Occipital lobe (tissue), 2 donors: ENCODE results near the gene SLC6A20. TPM values are rescaled to one million over a fixed set of nuclear protein-coding genes. Genes with fewer than 3 reads are reported as not detected.

Experiments
- DNase-seq: peaks from one replicate; lab custom pipeline; 2025; lab: John Stamatoyannopoulos, UW
- total RNA-seq: library from RNA; depleted of rRNA; stranded (reverse); fragments of >200 nt; gene quantifications from one replicate; pipeline ENCODE4 v1.2.3, GENCODE V29; 2014

The SLC6A20 gene
- total RNA-seq: 2.7 TPM

- no peak for DNase-seq
Measured at GRCh38 chr3:45795882-45796765, at the start of gene SLC6A20. Gene SLC6A20 (minus strand): TSS chr3:45796536. CDS start chr3:45796419, 117 bp downstream.

- DNase-seq: no peak
Measured at GRCh38 chr3:45844616-45845015, 48.3 kb upstream of the SLC6A20 start.

GRCh38 chr3:45842851-45843625, 46.7 kb upstream of the SLC6A20 start:
- DNase-seq: no peak

- peak; percentile 83 for DNase-seq
Measured at GRCh38 chr3:45841757-45842491, 45.6 kb upstream of the SLC6A20 start, which contains the start of gene LZTFL1. Gene LZTFL1 (minus strand): TSS chr3:45842119. CDS start chr3:45841991, 128 bp downstream.

- no peak for DNase-seq
Measured at GRCh38 chr3:45841420-45841756, 45.1 kb upstream of the SLC6A20 start.

- no peak for DNase-seq
Measured at GRCh38 chr3:45838466-45838865, 42.1 kb upstream of the SLC6A20 start.

GRCh38 chr3:45832699-45833098, 36.4 kb upstream of the SLC6A20 start:
- no peak for DNase-seq

- no peak for DNase-seq
Measured at GRCh38 chr3:45830121-45830520, 33.8 kb upstream of the SLC6A20 start.

GRCh38 chr3:45826908-45827307, 30.6 kb upstream of the SLC6A20 start:
- DNase-seq: no peak

- DNase-seq: no peak
Measured at GRCh38 chr3:45826321-45826720, 30.0 kb upstream of the SLC6A20 start.

GRCh38 chr3:45821127-45821526, 24.8 kb upstream of the SLC6A20 start:
- DNase-seq: no peak

GRCh38 chr3:45819543-45819942, 23.2 kb upstream of the SLC6A20 start:
- no peak for DNase-seq

GRCh38 chr3:45817831-45818522, 21.6 kb upstream of the SLC6A20 start:
- DNase-seq: peak; percentile 18

- peak; percentile 10 for DNase-seq
Measured at GRCh38 chr3:45816544-45816943, 20.2 kb upstream of the SLC6A20 start.

GRCh38 chr3:45814322-45814721, 18.0 kb upstream of the SLC6A20 start:
- DNase-seq: no peak

- DNase-seq: no peak
Measured at GRCh38 chr3:45807681-45808540, 11.6 kb upstream of the SLC6A20 start.

- DNase-seq: no peak
Measured at GRCh38 chr3:45807133-45807532, 10.8 kb upstream of the SLC6A20 start.

GRCh38 chr3:45806072-45806471, 9.7 kb upstream of the SLC6A20 start:
- no peak for DNase-seq

- no peak for DNase-seq
Measured at GRCh38 chr3:45803252-45803935, 7.1 kb upstream of the SLC6A20 start.

- no peak for DNase-seq
Measured at GRCh38 chr3:45802146-45802545, 5.8 kb upstream of the SLC6A20 start.
